HepG2 (cell line): ENCODE measurements around the gene GPR62. TPM values are rescaled to one million over a fixed set of nuclear protein-coding genes. Genes with fewer than 3 reads are reported as not detected.

ENCODE experiments used
- FOSL2 ChIP-seq: sonication (generic); formaldehyde crosslinking; IDR thresholded peaks from 2 replicates; pipeline ENCODE4 v1.4.0; 2020; ENCODE audit warnings: missing genetic modification reagents
- FOXJ3 ChIP-seq: sonication (generic); formaldehyde crosslinking; IDR thresholded peaks from 2 replicates; pipeline ENCODE4 v1.4.0; 2020; ENCODE audit warnings: missing genetic modification reagents, mild to moderate bottlenecking, borderline replicate concordance
- KAT8 ChIP-seq: IDR thresholded peaks from 2 replicates; pipeline ENCODE4 v1.6.1; 2016; ENCODE audit warnings: missing genetic modification reagents, missing compliant biosample characterization
- NFIB ChIP-seq: sonication (generic); formaldehyde crosslinking; IDR thresholded peaks from 2 replicates; pipeline ENCODE4 v1.9.0; 2021; ENCODE audit warnings: missing genetic modification reagents, mild to moderate bottlenecking, borderline replicate concordance
- PHF20 ChIP-seq: sonication (generic); formaldehyde crosslinking; IDR thresholded peaks from 2 replicates; pipeline ENCODE4 v1.5.0; 2020; ENCODE audit warnings: mild to moderate bottlenecking, missing genetic modification reagents
- TMF1 ChIP-seq: sonication (generic); formaldehyde crosslinking; IDR thresholded peaks from 2 replicates; pipeline ENCODE4 v1.8.1; 2022; ENCODE audit warnings: low read depth, missing genetic modification reagents
- ZBTB14 ChIP-seq: sonication (generic); formaldehyde crosslinking; IDR thresholded peaks from 2 replicates; pipeline ENCODE4 v1.4.0; 2020; ENCODE audit warnings: missing genetic modification reagents
- ZFP36 ChIP-seq: fragments of 150-350 bp; IDR thresholded peaks from 2 replicates; pipeline ENCODE4 v1.6.1; 2018; ENCODE audit warnings: borderline replicate concordance, low read length, low read depth; ENCODE audit not compliant: partially characterized antibody
- ZHX2 ChIP-seq, 2 experiments: sonication (generic) in 1 of 2; formaldehyde crosslinking in 1 of 2; IDR thresholded peaks; 2 replicates each; pipeline versions ENCODE4 v1.6.1 to v1.9.0; 2014 to 2022; ENCODE audit warnings: antibody characterized with exemption in 1 of 2, borderline replicate concordance in 1 of 2, inconsistent platforms in 1 of 2, low read depth in 1 of 2, missing genetic modification reagents in 1 of 2
- ZIK1 ChIP-seq: sonication (generic); formaldehyde crosslinking; IDR thresholded peaks from 2 replicates; pipeline ENCODE4 v1.5.0; 2020; ENCODE audit warnings: mild to moderate bottlenecking, low read depth, missing genetic modification reagents, borderline replicate concordance
- ZNF598 ChIP-seq: sonication (generic); formaldehyde crosslinking; IDR thresholded peaks from 2 replicates; pipeline ENCODE4 v1.5.1; 2020; ENCODE audit warnings: mild to moderate bottlenecking, missing genetic modification reagents, borderline replicate concordance
- ZNF83 ChIP-seq: sonication (generic); formaldehyde crosslinking; IDR thresholded peaks from 2 replicates; pipeline ENCODE4 v1.4.0; 2020; ENCODE audit warnings: missing genetic modification reagents, mild to moderate bottlenecking, borderline replicate concordance
- polyA plus RNA-seq, 8 experiments: library from polyadenylated mRNA; depleted of rRNA in 3 of 8; stranded (reverse) in 7 of 8; unstranded in 1 of 8; fragments of >200 nt; fragmentation: Illumina TruSeq in 4 of 8; extraction: Trizol in 4 of 8; gene quantifications; 2 replicates each; pipeline versions ENCODE4 v1.2.1 to v1.2.3, GENCODE V29; 2011 to 2016; ENCODE audit warnings: low read depth in 4 of 8, missing spikeins in 1 of 8, mixed read lengths in 1 of 8; ENCODE audit not compliant: insufficient read depth in 1 of 8
- total RNA-seq, 5 experiments: library from RNA; depleted of rRNA; stranded (reverse); fragments of >200 nt; fragmentation: Illumina TruSeq; extraction: Trizol; gene quantifications; 2 replicates each; pipeline ENCODE4 v1.2.3, GENCODE V29; 2016; ENCODE audit warnings: low read depth in 1 of 5
- TF ChIP-seq, protein P1 (sequence below): sonication (generic); formaldehyde crosslinking; IDR thresholded peaks from 2 replicates; pipeline ENCODE4 v1.4.0; 2020; ENCODE audit warnings: missing genetic modification reagents
- TF ChIP-seq, protein P2 (sequence below): sonication (generic); formaldehyde crosslinking; IDR thresholded peaks from 2 replicates; pipeline ENCODE4 v1.8.0; 2022; ENCODE audit warnings: mild to moderate bottlenecking, missing genetic modification reagents, borderline replicate concordance
- TF ChIP-seq, protein P3 (sequence below): IDR thresholded peaks from 2 replicates; pipeline ENCODE4 v1.6.1; 2016; ENCODE audit warnings: low read depth

The GPR62 gene
- total and polyA plus RNA-seq, 2 of the 13 experiments (the other 11 are each of a cell fraction or from before 2014, with no cell fraction given), result not detected

- TF ChIP-seq ZHX2 (IDR thresholded peaks at IDR 0.05; ENCODE audit: low read depth) (peak; percentile 57; the same call in 1 of the 2 replicates), ZHX2 (CRISPR knock-in tag; IDR thresholded peaks at IDR 0.05; ENCODE audit: borderline replicate concordance) (no peak), TMF1 (no peak; the same call in 1 of the 2 replicates), ZNF83 (no peak), ZBTB14 (CRISPR knock-in tag) (no peak; the same call in 1 of the 2 replicates), FOXJ3 (CRISPR knock-in tag) (no peak), FOSL2 (CRISPR knock-in tag) (peak; percentile 94), PHF20 (peak; percentile 58), KAT8 (CRISPR knock-in tag) (no peak), NFIB (no peak), ZNF598 (CRISPR knock-in tag) (no peak; the same call in 1 of the 2 replicates), ZIK1 (CRISPR knock-in tag) (no peak), ZFP36 (no peak)
- TF ChIP-seq, protein P1, sequence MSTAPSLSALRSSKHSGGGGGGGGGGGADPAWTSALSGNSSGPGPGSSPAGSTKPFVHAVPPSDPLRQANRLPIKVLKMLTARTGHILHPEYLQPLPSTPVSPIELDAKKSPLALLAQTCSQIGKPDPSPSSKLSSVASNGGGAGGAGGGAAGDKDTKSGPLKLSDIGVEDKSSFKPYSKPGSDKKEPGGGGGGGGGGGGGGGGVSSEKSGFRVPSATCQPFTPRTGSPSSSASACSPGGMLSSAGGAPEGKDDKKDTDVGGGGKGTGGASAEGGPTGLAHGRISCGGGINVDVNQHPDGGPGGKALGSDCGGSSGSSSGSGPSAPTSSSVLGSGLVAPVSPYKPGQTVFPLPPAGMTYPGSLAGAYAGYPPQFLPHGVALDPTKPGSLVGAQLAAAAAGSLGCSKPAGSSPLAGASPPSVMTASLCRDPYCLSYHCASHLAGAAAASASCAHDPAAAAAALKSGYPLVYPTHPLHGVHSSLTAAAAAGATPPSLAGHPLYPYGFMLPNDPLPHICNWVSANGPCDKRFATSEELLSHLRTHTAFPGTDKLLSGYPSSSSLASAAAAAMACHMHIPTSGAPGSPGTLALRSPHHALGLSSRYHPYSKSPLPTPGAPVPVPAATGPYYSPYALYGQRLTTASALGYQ (CRISPR knock-in tag), result no peak; the same call in 1 of the 2 replicates
- TF ChIP-seq, protein P2, sequence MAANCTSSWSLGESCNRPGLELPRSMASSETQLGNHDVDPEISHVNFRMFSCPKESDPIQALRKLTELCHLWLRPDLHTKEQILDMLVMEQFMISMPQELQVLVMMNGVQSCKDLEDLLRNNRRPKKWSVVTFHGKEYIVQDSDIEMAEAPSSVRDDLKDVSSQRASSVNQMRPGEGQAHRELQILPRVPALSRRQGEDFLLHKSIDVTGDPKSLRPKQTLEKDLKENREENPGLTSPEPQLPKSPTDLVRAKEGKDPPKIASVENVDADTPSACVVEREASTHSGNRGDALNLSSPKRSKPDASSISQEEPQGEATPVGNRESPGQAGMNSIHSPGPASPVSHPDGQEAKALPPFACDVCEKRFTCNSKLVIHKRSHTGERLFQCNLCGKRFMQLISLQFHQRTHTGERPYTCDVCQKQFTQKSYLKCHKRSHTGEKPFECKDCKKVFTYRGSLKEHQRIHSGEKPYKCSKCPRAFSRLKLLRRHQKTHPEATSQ, result no peak
- TF ChIP-seq, protein P3, sequence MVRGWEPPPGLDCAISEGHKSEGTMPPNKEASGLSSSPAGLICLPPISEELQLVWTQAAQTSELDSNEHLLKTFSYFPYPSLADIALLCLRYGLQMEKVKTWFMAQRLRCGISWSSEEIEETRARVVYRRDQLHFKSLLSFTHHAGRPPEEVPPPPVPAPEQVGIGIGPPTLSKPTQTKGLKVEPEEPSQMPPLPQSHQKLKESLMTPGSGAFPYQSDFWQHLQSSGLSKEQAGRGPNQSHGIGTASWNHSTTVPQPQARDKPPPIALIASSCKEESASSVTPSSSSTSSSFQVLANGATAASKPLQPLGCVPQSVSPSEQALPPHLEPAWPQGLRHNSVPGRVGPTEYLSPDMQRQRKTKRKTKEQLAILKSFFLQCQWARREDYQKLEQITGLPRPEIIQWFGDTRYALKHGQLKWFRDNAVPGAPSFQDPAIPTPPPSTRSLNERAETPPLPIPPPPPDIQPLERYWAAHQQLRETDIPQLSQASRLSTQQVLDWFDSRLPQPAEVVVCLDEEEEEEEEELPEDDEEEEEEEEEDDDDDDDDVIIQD, result peak; percentile 15; the same call in 1 of the 2 replicates
Observed at GRCh38 chr3:51982352-51982837, 27.2 kb downstream of the GPR62 start (continued).
